Mesothelial cell of epicardium (in vitro differentiated cells): Measurements from ENCODE around the gene PHKG1. TPM values are rescaled to one million over a fixed set of nuclear protein-coding genes. Genes with fewer than 3 reads are reported as not detected.
"Not testable (repeated sequence)": the region's sequence is repeated elsewhere in the genome, so short reads cannot be mapped to it uniquely, and the experiment has no call there.

Experiments used
- DNase-seq, 2 experiments: peaks; one replicate each; pipeline ENCODE4 v3.0.0; 2021; ENCODE audit warnings: low spot score in 2 of 2; ENCODE audit not compliant: unreplicated experiment in 2 of 2
- H3K27ac Mint-ChIP-seq: 2 replicates; pipeline ENCODE4 v1.8.0; 2021; ENCODE audit warnings: mixed read lengths
- H3K27me3 Mint-ChIP-seq: 2 replicates; pipeline ENCODE4 v1.8.0; 2021; ENCODE audit warnings: low read depth, mixed read lengths
- H3K36me3 Mint-ChIP-seq: 2 replicates; pipeline ENCODE4 v1.8.0; 2021; ENCODE audit warnings: mixed read lengths
- H3K4me1 Mint-ChIP-seq: 2 replicates; pipeline ENCODE4 v1.8.0; 2021; ENCODE audit warnings: mixed read lengths
- H3K4me3 Mint-ChIP-seq: 2 replicates; pipeline ENCODE4 v1.8.0; 2021; ENCODE audit warnings: mild to moderate bottlenecking, moderate library complexity, mixed read lengths
- H3K9me3 Mint-ChIP-seq: 2 replicates; pipeline ENCODE4 v1.8.0; 2021; ENCODE audit warnings: mixed read lengths
- CTCF ChIP-seq: fragments of 200-600 bp; sonication (generic); IDR thresholded peaks from one replicate; pipeline ENCODE4 v1.5.0; 2021; ENCODE audit warnings: antibody characterized with exemption; ENCODE audit not compliant: unreplicated experiment
- total RNA-seq: library from RNA; stranded (reverse); gene quantifications from 3 replicates; pipeline ENCODE4 v1.2.1, GENCODE V29; 2021

PHKG1 gene
- total RNA-seq, 1 donor from 2014 or later: 2.6 TPM

GRCh38 chr7:56099653-56100052 is 6.9 kb upstream of the PHKG1 start:
- Mint-ChIP-seq H3K27ac (no peak overlapping the region), H3K27me3 (no peaks in the 10 kb centered on the region), H3K9me3 (no peaks in the 10 kb centered on the region), H3K4me3 (no peak overlapping the region), H3K4me1 (peaks cover 3% of the 10 kb centered on the region), H3K36me3 (peaks cover 26% of the 10 kb centered on the region)
- TF ChIP-seq CTCF: no peak
- DNase-seq: no peak

- H3K4me3 Mint-ChIP-seq, H3K4me1 Mint-ChIP-seq, DNase-seq, H3K9me3 Mint-ChIP-seq, H3K27me3 Mint-ChIP-seq, H3K27ac Mint-ChIP-seq: not testable (repeated sequence)
- peaks cover 22% of the 10 kb centered on the region for H3K36me3 Mint-ChIP-seq
Observed at GRCh38 chr7:56098187-56099008, 5.6 kb upstream of the PHKG1 start.

GRCh38 chr7:56097700-56098099 is 4.9 kb upstream of the PHKG1 start:
- Mint-ChIP-seq H3K4me3 (no peak overlapping the region), H3K4me1 (peaks cover 3% of the 10 kb centered on the region), H3K27me3 (no peaks in the 10 kb centered on the region), H3K27ac (no peak overlapping the region), H3K36me3 (peaks cover 19% of the 10 kb centered on the region), H3K9me3 (no peaks in the 10 kb centered on the region)
- no peak for DNase-seq
- TF ChIP-seq CTCF: no peak

- not testable (repeated sequence) for H3K4me1 Mint-ChIP-seq, H3K27ac Mint-ChIP-seq, H3K27me3 Mint-ChIP-seq, H3K36me3 Mint-ChIP-seq, H3K4me3 Mint-ChIP-seq, DNase-seq, H3K9me3 Mint-ChIP-seq
Observed at GRCh38 chr7:56092388-56092787, 364 bp downstream of the PHKG1 start.

GRCh38 chr7:56091591-56091990 is 1.2 kb downstream of the PHKG1 start:
- Mint-ChIP-seq H3K4me3 (no peak overlapping the region), H3K9me3 (no peaks in the 10 kb centered on the region), H3K36me3 (peaks cover 8% of the 10 kb centered on the region), H3K4me1 (peaks cover 3% of the 10 kb centered on the region), H3K27ac (no peak overlapping the region), H3K27me3 (no peaks in the 10 kb centered on the region)
- no peak for DNase-seq
- TF ChIP-seq CTCF: no peak

- no peak for DNase-seq
- no peak overlapping the region for H3K27ac Mint-ChIP-seq
- H3K4me3 Mint-ChIP-seq: no peak overlapping the region
- H3K36me3 Mint-ChIP-seq: peaks cover 12% of the 10 kb centered on the region
- no peaks in the 10 kb centered on the region for H3K9me3 Mint-ChIP-seq
- TF ChIP-seq CTCF: no peak
- H3K27me3 Mint-ChIP-seq: no peaks in the 10 kb centered on the region
- H3K4me1 Mint-ChIP-seq: no peaks in the 10 kb centered on the region
Observed at GRCh38 chr7:56087445-56087844, 5.3 kb downstream of the PHKG1 start.

GRCh38 chr7:56086761-56087160 is 6.0 kb downstream of the PHKG1 start:
- no peaks in the 10 kb centered on the region for H3K9me3 Mint-ChIP-seq
- H3K4me3 Mint-ChIP-seq: no peak overlapping the region

More at GRCh38 chr7:56086761-56087160, 6.0 kb downstream of the PHKG1 start:
- H3K27ac Mint-ChIP-seq: no peak overlapping the region
- peaks cover 12% of the 10 kb centered on the region for H3K36me3 Mint-ChIP-seq
- no peak for DNase-seq
- H3K27me3 Mint-ChIP-seq: no peaks in the 10 kb centered on the region
- no peaks in the 10 kb centered on the region for H3K4me1 Mint-ChIP-seq
- TF ChIP-seq CTCF: no peak
